Measurements from ENCODE around the gene ZNF362. TPM values are rescaled to one million over a fixed set of nuclear protein-coding genes. Genes with fewer than 3 reads are reported as not detected.

ZNF362 gene
- total RNA-seq, 1 donor from 2014 or later: 24.6 TPM

DNA sequence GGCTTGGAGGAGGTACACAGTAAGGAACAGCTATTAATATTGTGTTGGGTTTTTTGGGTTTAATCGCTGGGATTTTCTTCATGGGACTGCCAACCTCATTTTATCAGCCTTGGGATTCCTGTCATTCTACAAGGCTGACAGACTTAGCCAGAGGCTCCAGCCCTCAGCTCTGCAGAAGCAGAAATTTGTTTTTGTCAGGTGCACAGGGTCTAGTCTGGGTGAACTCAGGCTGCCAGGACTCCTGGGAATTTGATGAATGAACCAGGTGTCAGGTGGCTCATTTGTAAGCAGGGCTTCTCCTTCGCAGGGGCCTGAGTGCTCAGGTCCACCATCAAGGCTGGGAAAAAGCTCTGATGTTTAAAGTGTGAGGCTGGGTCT is 11.5 kb upstream of the ZNF362 start:
- Histone ChIP-seq H3K4me3 (no peak overlapping the region), H3K36me3 (no peaks in the 10 kb centered on the region), H3K27ac (no peak overlapping the region), H3K27me3 (no peaks in the 10 kb centered on the region), H3K4me1 (no peaks in the 10 kb centered on the region), H3K9me3 (no peaks in the 10 kb centered on the region)
- DNase-seq (ENCODE audit: extremely low spot score in 2 of 2): no peak
- intact Hi-C loops (cut with DNase I): no loop called here
- TF ChIP-seq POLR2A (IDR thresholded peaks at IDR 0.05) (no peak), POLR2AphosphoS5 (IDR thresholded peaks at IDR 0.05; ENCODE audit: insufficient read depth in 1 of 2, low read depth in 1 of 2) (no peak)
- TF ChIP-seq, protein P1, sequence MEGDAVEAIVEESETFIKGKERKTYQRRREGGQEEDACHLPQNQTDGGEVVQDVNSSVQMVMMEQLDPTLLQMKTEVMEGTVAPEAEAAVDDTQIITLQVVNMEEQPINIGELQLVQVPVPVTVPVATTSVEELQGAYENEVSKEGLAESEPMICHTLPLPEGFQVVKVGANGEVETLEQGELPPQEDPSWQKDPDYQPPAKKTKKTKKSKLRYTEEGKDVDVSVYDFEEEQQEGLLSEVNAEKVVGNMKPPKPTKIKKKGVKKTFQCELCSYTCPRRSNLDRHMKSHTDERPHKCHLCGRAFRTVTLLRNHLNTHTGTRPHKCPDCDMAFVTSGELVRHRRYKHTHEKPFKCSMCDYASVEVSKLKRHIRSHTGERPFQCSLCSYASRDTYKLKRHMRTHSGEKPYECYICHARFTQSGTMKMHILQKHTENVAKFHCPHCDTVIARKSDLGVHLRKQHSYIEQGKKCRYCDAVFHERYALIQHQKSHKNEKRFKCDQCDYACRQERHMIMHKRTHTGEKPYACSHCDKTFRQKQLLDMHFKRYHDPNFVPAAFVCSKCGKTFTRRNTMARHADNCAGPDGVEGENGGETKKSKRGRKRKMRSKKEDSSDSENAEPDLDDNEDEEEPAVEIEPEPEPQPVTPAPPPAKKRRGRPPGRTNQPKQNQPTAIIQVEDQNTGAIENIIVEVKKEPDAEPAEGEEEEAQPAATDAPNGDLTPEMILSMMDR (IDR thresholded peaks at IDR 0.05): no peak

DNA sequence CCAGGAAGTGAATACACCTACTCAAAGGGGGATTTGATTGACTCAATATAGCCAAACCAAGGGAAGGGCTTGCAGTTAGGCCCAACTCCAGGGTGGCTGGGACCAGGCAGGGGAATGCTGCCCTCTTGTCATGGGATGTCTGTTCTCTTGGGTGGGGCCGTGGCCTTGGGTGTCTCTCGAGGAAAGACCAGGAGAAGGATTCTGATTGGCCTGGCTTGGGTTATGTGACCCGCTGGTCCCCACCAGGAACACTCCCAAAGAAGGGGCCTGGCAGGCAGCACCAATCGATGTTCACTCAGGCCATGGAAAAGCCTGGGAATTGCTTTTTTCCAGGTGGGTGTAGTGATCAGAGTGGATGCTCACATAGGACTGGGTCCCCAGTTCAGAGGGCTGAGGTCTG is 10.1 kb upstream of the ZNF362 start:
- H3K36me3 ChIP-seq: no peaks in the 10 kb centered on the region
- intact Hi-C loops (cut with DNase I): no loop called here

GRCh38 chr1:33247545-33247944 is 8.7 kb upstream of the ZNF362 start:
- no peak for TF ChIP-seq POLR2A (IDR thresholded peaks at IDR 0.05)
- TF ChIP-seq, protein P1 (IDR thresholded peaks at IDR 0.05): no peak
- TF ChIP-seq POLR2AphosphoS5 (IDR thresholded peaks at IDR 0.05; ENCODE audit: insufficient read depth in 1 of 2, low read depth in 1 of 2): no peak
- Histone ChIP-seq H3K9me3 (no peaks in the 10 kb centered on the region), H3K27ac (no peak overlapping the region), H3K27me3 (no peaks in the 10 kb centered on the region), H3K4me3 (no peak overlapping the region), H3K36me3 (no peaks in the 10 kb centered on the region), H3K4me1 (no peaks in the 10 kb centered on the region)
- intact Hi-C loops (cut with DNase I): no loop called here
- DNase-seq (ENCODE audit: extremely low spot score in 2 of 2): no peak

More for the DNA sequence above, 10.1 kb upstream of the ZNF362 start:
- H3K4me3 ChIP-seq: no peak overlapping the region
- no peak overlapping the region for H3K27ac ChIP-seq
- TF ChIP-seq, protein P1 (IDR thresholded peaks at IDR 0.05): no peak
- TF ChIP-seq POLR2A (IDR thresholded peaks at IDR 0.05) (no peak), POLR2AphosphoS5 (IDR thresholded peaks at IDR 0.05; ENCODE audit: insufficient read depth in 1 of 2, low read depth in 1 of 2) (no peak)
- no peaks in the 10 kb centered on the region for H3K9me3 ChIP-seq
- H3K27me3 ChIP-seq: no peaks in the 10 kb centered on the region
- H3K4me1 ChIP-seq: no peaks in the 10 kb centered on the region
- DNase-seq (ENCODE audit: extremely low spot score in 2 of 2): no peak

- Histone ChIP-seq H3K36me3 (no peaks in the 10 kb centered on the region), H3K4me1 (no peaks in the 10 kb centered on the region), H3K27me3 (no peaks in the 10 kb centered on the region), H3K4me3 (no peak overlapping the region), H3K9me3 (no peaks in the 10 kb centered on the region), H3K27ac (no peak overlapping the region)
- no peak for DNase-seq (ENCODE audit: extremely low spot score in 2 of 2)
- no peak for TF ChIP-seq POLR2A (IDR thresholded peaks at IDR 0.05)
- TF ChIP-seq, protein P1 (IDR thresholded peaks at IDR 0.05): no peak
- TF ChIP-seq POLR2AphosphoS5 (IDR thresholded peaks at IDR 0.05; ENCODE audit: insufficient read depth in 1 of 2, low read depth in 1 of 2): no peak
- intact Hi-C loops (cut with DNase I): no loop called here
Measured at GRCh38 chr1:33248244-33248643, 8.0 kb upstream of the ZNF362 start.

- intact Hi-C loops (cut with DNase I): no loop called here
- DNase-seq (ENCODE audit: extremely low spot score in 2 of 2): no peak
- H3K4me3 ChIP-seq: no peak overlapping the region
- no peaks in the 10 kb centered on the region for H3K27me3 ChIP-seq
- no peaks in the 10 kb centered on the region for H3K36me3 ChIP-seq
- TF ChIP-seq, protein P1 (IDR thresholded peaks at IDR 0.05): no peak
- TF ChIP-seq POLR2A (IDR thresholded peaks at IDR 0.05) (no peak), POLR2AphosphoS5 (IDR thresholded peaks at IDR 0.05; ENCODE audit: insufficient read depth in 1 of 2, low read depth in 1 of 2) (no peak)
- H3K4me1 ChIP-seq: no peaks in the 10 kb centered on the region
- no peak overlapping the region for H3K27ac ChIP-seq
- no peaks in the 10 kb centered on the region for H3K9me3 ChIP-seq
Measured at GRCh38 chr1:33249422-33249821, 6.9 kb upstream of the ZNF362 start.
